ENCODE data around the gene SIRPB1. TPM values are rescaled to one million over a fixed set of nuclear protein-coding genes. Genes with fewer than 3 reads are reported as not detected.
A peak's percentile ranks its signal among the peaks of the same experiment; 100 is the strongest.

SIRPB1 gene
- total RNA-seq, 2 experiments from 2014 or later = 1.3 to 2.0 TPM

GRCh38 chr20:1636621-1637020, 16.8 kb upstream of the SIRPB1 start:
- intact Hi-C loops (cut with micrococcal nuclease) = no loop called here
- H3K36me3 Mint-ChIP-seq = peaks cover 17% of the 10 kb centered on the region
- POLR2A ChIA-PET = no interaction called here
- no peaks in the 10 kb centered on the region for H3K27me3 Mint-ChIP-seq
- CTCF ChIA-PET = interaction anchor here (1.9 kb wide), 1 partner anchor 140 kb away, joined by 6 read pairs; no protein-coding TSS in a partner anchor
- H3K4me1 Mint-ChIP-seq (ENCODE audit: low read depth) = peaks cover 44% of the 10 kb centered on the region
- H3K9me3 Mint-ChIP-seq = peaks cover 16% of the 10 kb centered on the region
- no peak for DNase-seq
- no peak overlapping the region for H3K27ac Mint-ChIP-seq
- no peak overlapping the region for H3K4me3 Mint-ChIP-seq

GRCh38 chr20:1635291-1635979, 15.6 kb upstream of the SIRPB1 start:
- intact Hi-C loops (cut with micrococcal nuclease) = no loop called here
- Mint-ChIP-seq H3K27me3 (no peaks in the 10 kb centered on the region), H3K4me3 (no peak overlapping the region), H3K9me3 (peaks cover 12% of the 10 kb centered on the region), H3K36me3 (peaks cover 21% of the 10 kb centered on the region), H3K27ac (no peak overlapping the region), H3K4me1 (ENCODE audit: low read depth) (peaks cover 55% of the 10 kb centered on the region)
- no peak for DNase-seq
- ChIA-PET CTCF (interaction anchor here (1.0 to 1.1 kb wide), 2 partner anchors 12 to 99 kb away, joined by 3 to 4 read pairs; no protein-coding TSS in a partner anchor), POLR2A (no interaction called here)

- Mint-ChIP-seq H3K27me3 (no peaks in the 10 kb centered on the region), H3K4me1 (ENCODE audit: low read depth) (peaks cover 55% of the 10 kb centered on the region), H3K9me3 (no peaks in the 10 kb centered on the region), H3K4me3 (no peak overlapping the region), H3K27ac (no peak overlapping the region), H3K36me3 (peaks cover 35% of the 10 kb centered on the region)
- intact Hi-C loops (cut with micrococcal nuclease) = loop anchor here (2.0 kb wide), 1 partner anchor 19 kb away; no protein-coding TSS in a partner anchor
- ChIA-PET CTCF (no interaction called here), POLR2A (no interaction called here)
- DNase-seq = no peak
Measured at GRCh38 chr20:1633535-1633934, 13.7 kb upstream of the SIRPB1 start.

- Mint-ChIP-seq H3K4me1 (ENCODE audit: low read depth) (peaks cover 61% of the 10 kb centered on the region), H3K9me3 (no peaks in the 10 kb centered on the region), H3K27me3 (no peaks in the 10 kb centered on the region), H3K36me3 (peaks cover 43% of the 10 kb centered on the region), H3K27ac (peak overlapping the region; percentile 55), H3K4me3 (peak overlapping the region; percentile 14)
- CTCF ChIA-PET = interaction anchor here (1.0 kb wide), 1 partner anchor 145 kb away, joined by 3 read pairs; no protein-coding TSS in a partner anchor
- intact Hi-C loops (cut with micrococcal nuclease) = loop anchor here (1.0 to 2.0 kb wide), 3 partner anchors 10 to 28 kb away; no protein-coding TSS in a partner anchor
- DNase-seq = peak; percentile 75
- POLR2A ChIA-PET = no interaction called here
Measured at GRCh38 chr20:1632178-1632577, 12.4 kb upstream of the SIRPB1 start.

- Mint-ChIP-seq H3K4me1 (ENCODE audit: low read depth) (peaks cover 63% of the 10 kb centered on the region), H3K4me3 (peak overlapping the region; percentile 0), H3K27ac (peak overlapping the region; percentile 55), H3K27me3 (no peaks in the 10 kb centered on the region), H3K36me3 (peaks cover 43% of the 10 kb centered on the region), H3K9me3 (no peaks in the 10 kb centered on the region)
- CTCF ChIA-PET = interaction anchor here (1.0 kb wide), 2 partner anchors 103 to 145 kb away, joined by 3 read pairs; no protein-coding TSS in a partner anchor
- no peak for DNase-seq
- POLR2A ChIA-PET = no interaction called here
- intact Hi-C loops (cut with micrococcal nuclease) = loop anchor here (1.0 to 2.0 kb wide), 3 partner anchors 9 to 29 kb away; no protein-coding TSS in a partner anchor
Measured at GRCh38 chr20:1631309-1632151, 11.7 kb upstream of the SIRPB1 start.

GRCh38 chr20:1630186-1630585, 10.4 kb upstream of the SIRPB1 start:
- no peaks in the 10 kb centered on the region for H3K9me3 Mint-ChIP-seq
- H3K27ac Mint-ChIP-seq = no peak overlapping the region
- ChIA-PET POLR2A (no interaction called here), CTCF (interaction anchor here (1.2 kb wide), 1 partner anchor 126 kb away, joined by 3 read pairs; no protein-coding TSS in a partner anchor)
- no peaks in the 10 kb centered on the region for H3K27me3 Mint-ChIP-seq
- peaks cover 37% of the 10 kb centered on the region for H3K36me3 Mint-ChIP-seq
- peaks cover 75% of the 10 kb centered on the region for H3K4me1 Mint-ChIP-seq (ENCODE audit: low read depth)
- no peak overlapping the region for H3K4me3 Mint-ChIP-seq
- intact Hi-C loops (cut with micrococcal nuclease) = no loop called here
- no peak for DNase-seq

- Mint-ChIP-seq H3K4me3 (no peak overlapping the region), H3K4me1 (ENCODE audit: low read depth) (peaks cover 82% of the 10 kb centered on the region), H3K27me3 (no peaks in the 10 kb centered on the region), H3K36me3 (peaks cover 33% of the 10 kb centered on the region), H3K27ac (no peak overlapping the region), H3K9me3 (no peaks in the 10 kb centered on the region)
- intact Hi-C loops (cut with micrococcal nuclease) = loop anchor here (5.0 kb wide), 1 partner anchor 302 kb away; the partner anchor contains the start of gene SDCBP2
- no peak for DNase-seq
- POLR2A ChIA-PET = no interaction called here
- CTCF ChIA-PET = interaction anchor here (1.2 kb wide), 1 partner anchor 125 kb away, joined by 3 read pairs; no protein-coding TSS in a partner anchor
Measured at GRCh38 chr20:1629321-1629720, 9.5 kb upstream of the SIRPB1 start.

GRCh38 chr20:1628621-1629020, 8.8 kb upstream of the SIRPB1 start:
- CTCF ChIA-PET = no interaction called here
- DNase-seq = no peak
- H3K27ac Mint-ChIP-seq = no peak overlapping the region
- H3K27me3 Mint-ChIP-seq = no peaks in the 10 kb centered on the region
- no peaks in the 10 kb centered on the region for H3K9me3 Mint-ChIP-seq
- POLR2A ChIA-PET = no interaction called here
- intact Hi-C loops (cut with micrococcal nuclease) = loop anchor here (5.0 kb wide), 1 partner anchor 301 kb away; the partner anchor contains the start of gene SDCBP2
- no peak overlapping the region for H3K4me3 Mint-ChIP-seq
- H3K36me3 Mint-ChIP-seq = peaks cover 28% of the 10 kb centered on the region
- peaks cover 83% of the 10 kb centered on the region for H3K4me1 Mint-ChIP-seq (ENCODE audit: low read depth)

GRCh38 chr20:1627200-1627550, 7.4 kb upstream of the SIRPB1 start:
- ChIA-PET CTCF (no interaction called here), POLR2A (no interaction called here)
- H3K4me3 Mint-ChIP-seq = no peak overlapping the region
- intact Hi-C loops (cut with micrococcal nuclease) = loop anchor here (5.0 kb wide), 1 partner anchor 300 kb away; the partner anchor contains the start of gene SDCBP2
- no peaks in the 10 kb centered on the region for H3K9me3 Mint-ChIP-seq
- DNase-seq = peak; percentile 29
- peak overlapping the region; percentile 40 for H3K27ac Mint-ChIP-seq
- H3K4me1 Mint-ChIP-seq (ENCODE audit: low read depth) = peaks cover 84% of the 10 kb centered on the region
- H3K36me3 Mint-ChIP-seq = peaks cover 26% of the 10 kb centered on the region
- no peaks in the 10 kb centered on the region for H3K27me3 Mint-ChIP-seq

GRCh38 chr20:1626528-1627199, 6.9 kb upstream of the SIRPB1 start:
- Mint-ChIP-seq H3K36me3 (peaks cover 26% of the 10 kb centered on the region), H3K27ac (peak overlapping the region; percentile 40), H3K9me3 (no peaks in the 10 kb centered on the region), H3K4me1 (ENCODE audit: low read depth) (peaks cover 84% of the 10 kb centered on the region), H3K27me3 (no peaks in the 10 kb centered on the region), H3K4me3 (no peak overlapping the region)
- no peak for DNase-seq
- CTCF ChIA-PET = interaction anchor here (1.9 kb wide), 1 partner anchor 150 kb away, joined by 4 read pairs; no protein-coding TSS in a partner anchor
- POLR2A ChIA-PET = no interaction called here
- intact Hi-C loops (cut with micrococcal nuclease) = loop anchor here (5.0 kb wide), 1 partner anchor 299 kb away; the partner anchor contains the start of gene SDCBP2

GRCh38 chr20:1625083-1625690, 5.4 kb upstream of the SIRPB1 start:
- Mint-ChIP-seq H3K4me1 (ENCODE audit: low read depth) (peaks cover 87% of the 10 kb centered on the region), H3K27ac (peak overlapping the region; percentile 66), H3K36me3 (peaks cover 22% of the 10 kb centered on the region), H3K4me3 (no peak overlapping the region), H3K9me3 (no peaks in the 10 kb centered on the region), H3K27me3 (no peaks in the 10 kb centered on the region)
- intact Hi-C loops (cut with micrococcal nuclease) = loop anchor here (1.0 to 5.0 kb wide), 3 partner anchors 32 to 298 kb away; partner anchors contain the start of genes SDCBP2 and SIRPG
- DNase-seq = no peak
- CTCF ChIA-PET = interaction anchor here (1.0 to 1.9 kb wide), 4 partner anchors 42 to 152 kb away, joined by 3 to 7 read pairs (median 4); no protein-coding TSS in a partner anchor
- POLR2A ChIA-PET = no interaction called here
